ENCODE results near the gene RANBP10. TPM values are rescaled to one million over a fixed set of nuclear protein-coding genes. Genes with fewer than 3 reads are reported as not detected.

The RANBP10 gene
- total RNA-seq, 2 donors from 2014 or later: 7.8 to 8.9 TPM

- Histone ChIP-seq H3K36me3 (peaks cover 16% of the 10 kb centered on the region), H3K27me3 (no peaks in the 10 kb centered on the region), H3K9me3 (no peaks in the 10 kb centered on the region), H3K27ac (no peak overlapping the region), H3K4me3 (no peak overlapping the region), H3K4me1 (no peaks in the 10 kb centered on the region)
- no peak for TF ChIP-seq CTCF (IDR thresholded peaks at IDR 0.05)
- no peak for DNase-seq (ENCODE audit: low spot score)
Measured at GRCh38 chr16:67766291-67766690, 40.1 kb downstream of the RANBP10 start.

GRCh38 chr16:67764158-67764667 is 42.1 kb downstream of the RANBP10 start:
- no peak overlapping the region for H3K4me3 ChIP-seq
- no peak overlapping the region for H3K27ac ChIP-seq
- H3K36me3 ChIP-seq: peaks cover 5% of the 10 kb centered on the region
- no peaks in the 10 kb centered on the region for H3K9me3 ChIP-seq
- H3K4me1 ChIP-seq: peaks cover 0 to 4% of the 10 kb centered on the region in 2 donors
- H3K27me3 ChIP-seq: no peaks in the 10 kb centered on the region
- DNase-seq (ENCODE audit: low spot score): no peak
- no peak for TF ChIP-seq CTCF (IDR thresholded peaks at IDR 0.05)

GRCh38 chr16:67763066-67763465 is 43.3 kb downstream of the RANBP10 start:
- Histone ChIP-seq H3K27me3 (no peaks in the 10 kb centered on the region), H3K9me3 (no peaks in the 10 kb centered on the region), H3K27ac (no peak overlapping the region), H3K36me3 (peaks cover 5% of the 10 kb centered on the region), H3K4me3 (no peak overlapping the region), H3K4me1 (peaks cover 0 to 4% of the 10 kb centered on the region in 2 donors)
- DNase-seq (ENCODE audit: low spot score): no peak
- TF ChIP-seq CTCF (IDR thresholded peaks at IDR 0.05): no peak

- H3K9me3 ChIP-seq: no peaks in the 10 kb centered on the region
- no peaks in the 10 kb centered on the region for H3K27me3 ChIP-seq
- H3K4me3 ChIP-seq: no peak overlapping the region
- peaks cover 0 to 4% of the 10 kb centered on the region in 2 donors for H3K4me1 ChIP-seq
- H3K36me3 ChIP-seq: peaks cover 5% of the 10 kb centered on the region
- H3K27ac ChIP-seq: no peak overlapping the region
- no peak for DNase-seq (ENCODE audit: low spot score)
- no peak for TF ChIP-seq CTCF (IDR thresholded peaks at IDR 0.05)
Measured at GRCh38 chr16:67762385-67762784, 44.0 kb downstream of the RANBP10 start.

GRCh38 chr16:67761924-67762323 is 44.4 kb downstream of the RANBP10 start:
- H3K9me3 ChIP-seq: no peaks in the 10 kb centered on the region
- DNase-seq (ENCODE audit: low spot score): no peak
- H3K36me3 ChIP-seq: peaks cover 5% of the 10 kb centered on the region
- no peak for TF ChIP-seq CTCF (IDR thresholded peaks at IDR 0.05)
- no peak overlapping the region for H3K27ac ChIP-seq
- H3K4me1 ChIP-seq: peaks cover 0 to 4% of the 10 kb centered on the region in 2 donors
- H3K27me3 ChIP-seq: no peaks in the 10 kb centered on the region
- no peak overlapping the region for H3K4me3 ChIP-seq

GRCh38 chr16:67760956-67761230 is 45.5 kb downstream of the RANBP10 start:
- Histone ChIP-seq H3K4me1 (peaks cover 0 to 4% of the 10 kb centered on the region in 2 donors), H3K4me3 (no peak overlapping the region), H3K27me3 (no peaks in the 10 kb centered on the region), H3K27ac (no peak overlapping the region), H3K9me3 (no peaks in the 10 kb centered on the region), H3K36me3 (peaks cover 5% of the 10 kb centered on the region)
- no peak for TF ChIP-seq CTCF (IDR thresholded peaks at IDR 0.05)
- DNase-seq (ENCODE audit: low spot score): no peak

Data from right atrium auricular region (tissue), 2 donors.